ENCODE data around the gene COL21A1.
A peak's percentile ranks its signal among the peaks of the same experiment; 100 is the strongest.

DNA sequence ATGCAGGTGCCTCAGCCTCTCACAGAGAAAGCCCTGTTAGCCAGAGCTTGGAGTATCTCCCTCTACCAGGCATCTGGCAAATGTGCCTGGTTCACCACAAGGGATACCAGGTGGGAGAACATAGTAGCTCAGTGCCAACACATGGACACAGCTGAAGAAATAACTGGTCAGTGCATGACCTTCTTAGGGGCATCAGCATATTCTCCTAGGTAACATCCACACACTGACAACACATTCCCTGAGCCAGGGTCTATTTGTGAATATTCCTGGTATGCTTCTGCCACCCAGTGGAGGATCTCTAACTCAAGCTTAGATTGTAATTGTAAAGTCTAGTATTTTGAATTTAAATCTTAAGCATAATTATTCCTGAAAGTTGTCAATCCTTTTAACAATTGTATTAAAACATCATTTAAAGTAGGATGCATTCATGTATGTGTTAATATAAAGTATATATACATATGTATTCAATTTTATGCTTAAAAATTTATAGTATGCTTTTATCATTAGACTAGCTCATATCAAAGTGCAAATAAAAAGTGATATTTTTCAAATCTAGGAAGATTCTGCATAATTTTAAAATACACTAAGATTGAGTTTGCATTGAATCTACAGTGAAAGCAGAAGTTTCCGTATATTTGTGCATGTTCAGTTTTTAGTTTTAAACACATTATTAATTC is 45.3 kb upstream of the COL21A1 start:
- TF ChIP-seq, protein P1, sequence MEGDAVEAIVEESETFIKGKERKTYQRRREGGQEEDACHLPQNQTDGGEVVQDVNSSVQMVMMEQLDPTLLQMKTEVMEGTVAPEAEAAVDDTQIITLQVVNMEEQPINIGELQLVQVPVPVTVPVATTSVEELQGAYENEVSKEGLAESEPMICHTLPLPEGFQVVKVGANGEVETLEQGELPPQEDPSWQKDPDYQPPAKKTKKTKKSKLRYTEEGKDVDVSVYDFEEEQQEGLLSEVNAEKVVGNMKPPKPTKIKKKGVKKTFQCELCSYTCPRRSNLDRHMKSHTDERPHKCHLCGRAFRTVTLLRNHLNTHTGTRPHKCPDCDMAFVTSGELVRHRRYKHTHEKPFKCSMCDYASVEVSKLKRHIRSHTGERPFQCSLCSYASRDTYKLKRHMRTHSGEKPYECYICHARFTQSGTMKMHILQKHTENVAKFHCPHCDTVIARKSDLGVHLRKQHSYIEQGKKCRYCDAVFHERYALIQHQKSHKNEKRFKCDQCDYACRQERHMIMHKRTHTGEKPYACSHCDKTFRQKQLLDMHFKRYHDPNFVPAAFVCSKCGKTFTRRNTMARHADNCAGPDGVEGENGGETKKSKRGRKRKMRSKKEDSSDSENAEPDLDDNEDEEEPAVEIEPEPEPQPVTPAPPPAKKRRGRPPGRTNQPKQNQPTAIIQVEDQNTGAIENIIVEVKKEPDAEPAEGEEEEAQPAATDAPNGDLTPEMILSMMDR (IDR thresholded peaks at IDR 0.05; ENCODE audit: insufficient read depth, low read depth, low read length), result peak; percentile 72
- no peak for TF ChIP-seq EZH2 (IDR thresholded peaks at IDR 0.05; ENCODE audit: insufficient read depth, low read length)
